Keratinocyte (primary cell): Measurements from ENCODE around the gene DRD2. TPM values are rescaled to one million over a fixed set of nuclear protein-coding genes. Genes with fewer than 3 reads are reported as not detected.

ENCODE experiments used
- DNase-seq: peaks from one replicate; pipeline ENCODE4 v3.0.0-alpha.2; 2011; ENCODE audit warnings: low read depth, missing footprints, low spot score
- FAIRE-seq: peaks from 2 replicates; lab custom pipeline; 2011; peaks lifted over from hg19 to GRCh38; lab: Jason Lieb, UNC
- H2AFZ ChIP-seq: 2 replicates; pipeline ENCODE4 v1.6.0; 2012; ENCODE audit warnings: low read length, control low read depth, inconsistent platforms; ENCODE audit not compliant: control insufficient read depth
- H3K27ac ChIP-seq: 2 replicates; pipeline ENCODE4 v1.5.1; 2011; ENCODE audit warnings: low read length; ENCODE audit not compliant: control insufficient read depth, insufficient read depth
- H3K27me3 ChIP-seq: 3 replicates; pipeline ENCODE4 v1.6.0; 2011; ENCODE audit warnings: low read length; ENCODE audit not compliant: control insufficient read depth, insufficient read depth; ENCODE audit errors: extremely low read depth
- H3K36me3 ChIP-seq, 2 experiments: 2 replicates in 1 of 2; 3 replicates in 1 of 2; pipeline ENCODE4 v1.5.1; 2011; ENCODE audit warnings: low read length in 2 of 2, mild to moderate bottlenecking in 1 of 2; ENCODE audit not compliant: control insufficient read depth in 2 of 2, insufficient read depth in 2 of 2; ENCODE audit errors: extremely low read depth in 1 of 2
- H3K4me1 ChIP-seq: 3 replicates; pipeline ENCODE4 v1.5.1; 2011; ENCODE audit warnings: low read length; ENCODE audit not compliant: control insufficient read depth, insufficient read depth; ENCODE audit errors: extremely low read depth
- H3K4me2 ChIP-seq: 3 replicates; pipeline ENCODE4 v1.6.0; 2011; ENCODE audit warnings: low read depth, low read length; ENCODE audit not compliant: control insufficient read depth, insufficient read depth; ENCODE audit errors: extremely low read depth
- H3K4me3 ChIP-seq, 3 experiments: fragments of 200-600 bp in 1 of 3; sonication (generic) in 1 of 3; 2 replicates in 2 of 3; 3 replicates in 1 of 3; pipeline ENCODE4 v1.5.1; 2011 to 2016; ENCODE audit warnings: low read length in 3 of 3, mild to moderate bottlenecking in 3 of 3, control low read depth in 2 of 3, inconsistent platforms in 1 of 3, low read depth in 1 of 3, mixed read lengths in 1 of 3, mixed run types in 1 of 3, moderate library complexity in 1 of 3; ENCODE audit not compliant: control insufficient read depth in 2 of 3, insufficient read depth in 2 of 3; ENCODE audit errors: extremely low read depth in 1 of 3
- H3K79me2 ChIP-seq: 2 replicates; pipeline ENCODE4 v1.6.0; 2012; ENCODE audit warnings: low read length; ENCODE audit not compliant: control insufficient read depth, insufficient read depth
- H3K9ac ChIP-seq: 3 replicates; pipeline ENCODE4 v1.6.0; 2011; ENCODE audit warnings: low read length; ENCODE audit not compliant: control insufficient read depth, insufficient read depth; ENCODE audit errors: extremely low read depth
- H3K9me1 ChIP-seq: 3 replicates; pipeline ENCODE4 v1.6.0; 2011; ENCODE audit warnings: low read length; ENCODE audit not compliant: control insufficient read depth, insufficient read depth; ENCODE audit errors: extremely low read depth
- H3K9me3 ChIP-seq: 2 replicates; pipeline ENCODE4 v1.5.1; 2012; ENCODE audit warnings: low read depth, low read length; ENCODE audit not compliant: control insufficient read depth
- H4K20me1 ChIP-seq: 3 replicates; pipeline ENCODE4 v1.6.0; 2011; ENCODE audit warnings: low read length; ENCODE audit not compliant: control insufficient read depth, insufficient read depth; ENCODE audit errors: extremely low read depth
- CTCF ChIP-seq, 3 experiments: IDR thresholded peaks in 1 of 3; conservative IDR thresholded peaks in 1 of 3; optimal IDR thresholded peaks in 1 of 3; 2 replicates in 2 of 3; 3 replicates in 1 of 3; pipeline versions ENCODE3 to v1.5.1; 2011; ENCODE audit warnings: low read length in 3 of 3, mild to moderate bottlenecking in 3 of 3, moderate library complexity in 2 of 3, control low read depth in 1 of 3, inconsistent platforms in 1 of 3; ENCODE audit not compliant: insufficient read depth in 2 of 3; ENCODE audit errors: extremely low read depth in 1 of 3
- EZH2 ChIP-seq: IDR thresholded peaks from one replicate; pipeline ENCODE4 v1.6.1; 2012; ENCODE audit warnings: inconsistent platforms, mild to moderate bottlenecking, low read length, moderate library complexity
- dilution Hi-C: fragments of 300-500 bp; cut with MboI; formaldehyde crosslinking; loops from one replicate; pipeline ENCODE4 v1.7.0; 2020; ENCODE audit warnings: low sequenced_read_pairs; ENCODE audit not compliant: extremely low pct_ligation_motif_present
- polyA plus RNA-seq, 5 experiments: library from polyadenylated mRNA; depleted of rRNA in 3 of 5; stranded (reverse) in 3 of 5; stranded (forward) in 1 of 5; unstranded in 1 of 5; fragments of >200 nt; gene quantifications; 1 replicate in 1 of 5; 2 replicates in 3 of 5; 3 replicates in 1 of 5; pipeline versions ENCODE4 v1.2.1 to v1.2.3, GENCODE V29; 2011 to 2012; ENCODE audit warnings: missing spikeins in 2 of 5, low read depth in 1 of 5, low replicate concordance in 1 of 5

Gene DRD2
- polyA plus RNA-seq, 1 donor (not counting 4 experiments of a cell fraction or from before 2014, with no cell fraction given), result 0.26 TPM

- H3K9ac ChIP-seq, result no peak overlapping the region
- peak; percentile 45 for DNase-seq
- peak; percentile 96 for FAIRE-seq
- H3K9me1 ChIP-seq, result no peaks in the 10 kb centered on the region
- H4K20me1 ChIP-seq, result no peaks in the 10 kb centered on the region
- TF ChIP-seq CTCF (optimal IDR thresholded peaks at IDR 0.05 in 1 of 3, IDR thresholded peaks at IDR 0.05 in 1 of 3, conservative IDR thresholded peaks at IDR 0.05 in 1 of 3; ENCODE audit: extremely low read depth in 1 of 3, insufficient read depth in 2 of 3, low read length in 3 of 3) (no peak), EZH2 (no peak)
- peaks cover 0 to 3% of the 10 kb centered on the region in 2 experiments for H3K36me3 ChIP-seq
- H2AFZ ChIP-seq, result no peak overlapping the region
- H3K27ac ChIP-seq, result peak overlapping the region; percentile 45
- H3K9me3 ChIP-seq, result no peaks in the 10 kb centered on the region
- H3K4me2 ChIP-seq, result peak overlapping the region; percentile 1
- peaks cover 37% of the 10 kb centered on the region for H3K4me1 ChIP-seq
- no peaks in the 10 kb centered on the region for H3K79me2 ChIP-seq
- no peaks in the 10 kb centered on the region for H3K27me3 ChIP-seq
- H3K4me3 ChIP-seq, result no peak overlapping the region
- dilution Hi-C loops, result no loop called here
Measured at GRCh38 chr11:113373306-113373705, 101.9 kb downstream of the DRD2 start.

- Histone ChIP-seq H3K4me1 (peaks cover 27% of the 10 kb centered on the region), H4K20me1 (no peaks in the 10 kb centered on the region), H3K79me2 (no peaks in the 10 kb centered on the region), H3K4me2 (no peak overlapping the region), H3K9ac (no peak overlapping the region), H2AFZ (no peak overlapping the region), H3K27ac (no peak overlapping the region), H3K27me3 (no peaks in the 10 kb centered on the region), H3K9me1 (no peaks in the 10 kb centered on the region), H3K9me3 (no peaks in the 10 kb centered on the region), H3K4me3 (no peak overlapping the region), H3K36me3 (peaks cover 0 to 7% of the 10 kb centered on the region in 2 experiments)
- peak in 2 of 3 experiments; percentile 13 to 32 for TF ChIP-seq CTCF (optimal IDR thresholded peaks at IDR 0.05 in 1 of 3, IDR thresholded peaks at IDR 0.05 in 1 of 3, conservative IDR thresholded peaks at IDR 0.05 in 1 of 3; ENCODE audit: extremely low read depth in 1 of 3, insufficient read depth in 2 of 3, low read length in 3 of 3)
- no peak for TF ChIP-seq EZH2
- peak; percentile 61 for FAIRE-seq
- no peak for DNase-seq
- dilution Hi-C loops, result no loop called here
Measured at GRCh38 chr11:113372309-113372708, 102.9 kb downstream of the DRD2 start.
